ENCODE measurements around the gene FMR1NB.

FMR1NB gene

GRCh38 chrX:147981038-147981752 is at the start of gene FMR1NB:
TSS of gene FMR1NB (plus strand) at chrX:147981337. CDS start at chrX:147981403, 66 bp downstream.
- no peak for DNase-seq (ENCODE audit: low read depth, low spot score)
- no peak within 1 kb of the TSS for H3K4me3 ChIP-seq (ENCODE audit: low read depth, low read length)
- TF ChIP-seq CTCF (IDR thresholded peaks at IDR 0.05; ENCODE audit: low read depth, low read length): no peak
- in situ Hi-C loops (cut with HindIII; ENCODE audit: low sequenced_read_pairs): no loop called here

- no peak for DNase-seq (ENCODE audit: low read depth, low spot score)
- TF ChIP-seq CTCF (IDR thresholded peaks at IDR 0.05; ENCODE audit: low read depth, low read length): no peak
- in situ Hi-C loops (cut with HindIII; ENCODE audit: low sequenced_read_pairs): no loop called here
- H3K4me3 ChIP-seq (ENCODE audit: low read depth, low read length): no peak overlapping the region
These were observed 47.3 kb upstream of the FMR1NB start for GRCh38 chrX:147933815-147934214.

- H3K4me3 ChIP-seq (ENCODE audit: low read depth, low read length): no peak overlapping the region
- in situ Hi-C loops (cut with HindIII; ENCODE audit: low sequenced_read_pairs): no loop called here
- no peak for DNase-seq (ENCODE audit: low read depth, low spot score)
- no peak for TF ChIP-seq CTCF (IDR thresholded peaks at IDR 0.05; ENCODE audit: low read depth, low read length)
These were observed 45.9 kb upstream of the FMR1NB start for GRCh38 chrX:147935156-147935758.

GRCh38 chrX:147945286-147945685 is 35.9 kb upstream of the FMR1NB start:
- TF ChIP-seq CTCF (IDR thresholded peaks at IDR 0.05; ENCODE audit: low read depth, low read length): no peak
- DNase-seq (ENCODE audit: low read depth, low spot score): no peak
- no peak overlapping the region for H3K4me3 ChIP-seq (ENCODE audit: low read depth, low read length)
- in situ Hi-C loops (cut with HindIII; ENCODE audit: low sequenced_read_pairs): no loop called here

- in situ Hi-C loops (cut with HindIII; ENCODE audit: low sequenced_read_pairs): no loop called here
- TF ChIP-seq CTCF (IDR thresholded peaks at IDR 0.05; ENCODE audit: low read depth, low read length): no peak
- no peak overlapping the region for H3K4me3 ChIP-seq (ENCODE audit: low read depth, low read length)
- DNase-seq (ENCODE audit: low read depth, low spot score): no peak
These were observed 32.6 kb upstream of the FMR1NB start for GRCh38 chrX:147948531-147948930.

GRCh38 chrX:147950352-147950751 is 30.8 kb upstream of the FMR1NB start:
- TF ChIP-seq CTCF (IDR thresholded peaks at IDR 0.05; ENCODE audit: low read depth, low read length): no peak
- in situ Hi-C loops (cut with HindIII; ENCODE audit: low sequenced_read_pairs): no loop called here
- H3K4me3 ChIP-seq (ENCODE audit: low read depth, low read length): no peak overlapping the region
- DNase-seq (ENCODE audit: low read depth, low spot score): no peak
